T-helper 2 cell (primary cell): ENCODE results near the gene NEUROD1.

Experiments used
- DNase-seq, 5 experiments: peaks; one replicate each; pipeline versions ENCODE4 v3.0.0 to v3.0.0-alpha.2; 2012 to 2022

NEUROD1 gene

DNA sequence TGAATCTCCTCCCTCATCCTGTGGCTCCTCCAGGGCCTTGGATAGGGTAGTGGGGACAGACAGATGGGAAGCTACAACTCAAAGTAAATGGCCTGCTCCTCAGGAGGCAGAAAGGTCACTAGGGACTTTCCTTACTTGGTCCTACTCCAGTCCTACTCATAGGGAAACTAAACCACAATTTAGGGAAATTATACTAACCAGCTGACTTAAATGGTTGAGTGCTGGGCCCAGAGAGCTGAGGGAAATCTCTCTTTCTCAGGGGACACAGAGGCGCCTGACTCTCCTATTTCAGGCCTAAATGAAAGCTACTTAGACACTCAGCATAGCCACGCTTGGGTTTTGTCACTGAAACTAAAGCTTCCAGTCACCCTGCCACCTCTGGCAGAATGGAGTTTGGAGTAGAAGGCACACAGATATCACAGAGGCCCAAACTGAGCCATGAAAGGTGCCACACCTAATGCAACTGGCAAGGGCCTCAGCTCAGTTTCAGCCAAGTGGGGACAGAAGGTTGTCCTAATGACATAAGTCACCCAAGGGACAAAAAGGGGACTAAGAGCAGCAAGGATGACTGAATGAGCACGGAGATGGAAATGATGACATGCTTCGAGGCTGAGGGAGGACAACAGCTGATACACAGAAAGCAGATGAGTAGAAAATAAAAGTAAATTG lies 47.5 kb downstream of the NEUROD1 start:
- no peak for DNase-seq

DNA sequence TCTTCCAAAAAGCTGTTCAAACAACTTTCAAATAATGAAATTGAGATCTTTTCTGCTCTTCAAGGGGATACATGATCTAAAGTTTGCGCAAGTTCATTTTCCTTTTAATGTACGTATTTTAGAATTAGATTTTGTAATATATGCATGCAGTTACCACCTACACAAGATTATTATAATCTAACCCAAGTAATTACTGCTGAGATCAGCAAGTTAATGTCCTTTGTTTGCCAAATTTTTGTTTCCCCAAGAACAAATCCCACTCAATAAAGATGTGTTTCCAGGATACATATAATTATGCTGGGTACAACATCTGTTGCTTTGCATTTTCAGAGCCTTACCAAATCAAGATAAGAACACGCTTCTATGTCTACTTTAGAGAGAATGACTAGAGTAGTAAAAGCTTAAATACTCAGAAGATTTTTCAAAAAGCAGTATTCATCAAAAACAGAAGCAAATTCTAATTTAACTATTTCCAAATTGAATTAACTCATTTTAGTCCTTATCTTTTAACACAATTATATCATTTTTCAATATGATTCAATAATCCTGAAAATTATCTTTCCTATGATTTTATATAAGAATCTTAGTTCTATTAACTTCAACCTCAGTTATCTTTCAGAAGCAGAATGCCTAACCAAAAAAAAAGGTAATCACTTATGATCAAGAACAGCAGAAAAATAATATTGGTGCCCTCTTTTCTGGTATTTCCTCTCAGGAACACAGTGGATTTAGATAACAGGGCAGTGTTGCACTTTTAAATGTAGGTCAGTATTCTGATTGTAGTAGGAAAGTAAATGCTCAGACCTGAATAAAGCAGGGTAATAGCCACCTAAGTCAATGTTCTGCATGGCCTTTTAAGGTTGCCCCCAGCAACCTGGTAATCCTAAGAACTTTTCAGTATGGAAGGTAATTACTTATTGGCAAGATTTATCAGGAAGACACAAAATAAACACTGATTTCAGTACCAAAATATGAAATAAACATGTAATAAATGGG lies 51.4 kb downstream of the NEUROD1 start:
- DNase-seq, result no peak

DNA sequence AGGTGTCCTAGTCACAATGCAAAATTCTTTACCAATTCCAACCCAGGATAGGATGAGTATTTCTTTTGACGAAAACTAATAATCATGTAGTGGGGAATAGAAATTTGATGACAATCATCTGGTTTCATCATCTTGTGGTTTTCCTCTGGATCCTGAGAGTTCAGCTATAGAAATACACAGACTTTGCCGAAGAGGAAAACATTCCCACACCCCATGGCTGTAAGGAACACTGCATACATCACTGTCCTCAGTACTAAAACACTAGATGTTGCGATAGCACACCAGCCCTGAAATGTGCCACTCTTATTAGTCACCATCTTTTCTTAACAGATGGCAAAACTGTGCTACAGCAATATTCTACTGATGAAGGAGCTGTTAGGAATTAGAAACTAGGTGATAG lies 52.8 kb downstream of the NEUROD1 start:
- no peak for DNase-seq

DNA sequence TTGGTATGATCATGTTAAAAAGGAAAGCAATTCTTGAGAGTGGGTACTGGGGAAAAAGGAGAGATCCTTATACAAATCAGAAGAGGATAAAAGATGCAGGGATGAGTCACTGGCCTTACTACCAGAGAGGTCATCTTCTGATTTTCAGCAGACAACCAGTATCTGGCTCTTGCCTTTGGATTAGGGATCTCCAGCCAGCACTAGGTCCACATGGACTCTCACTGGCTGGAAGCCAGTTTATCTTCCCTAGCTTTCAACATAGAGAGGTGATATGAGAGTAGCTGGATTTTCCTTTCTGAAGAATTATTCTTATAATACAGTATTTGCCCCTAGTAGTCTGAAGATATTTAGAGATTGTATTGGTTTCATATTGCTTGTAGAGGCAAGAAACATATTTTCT lies 53.6 kb downstream of the NEUROD1 start:
- DNase-seq, result no peak
